SK-N-SH (cell line): ENCODE data around the gene DDC. TPM values are rescaled to one million over a fixed set of nuclear protein-coding genes. Genes with fewer than 3 reads are reported as not detected.

ENCODE experiments used
- CTCF ChIA-PET: fragments of 300-600, 350-600 bp; formaldehyde crosslinking; extraction: SDS; loops from one replicate; lab custom pipeline; 2021; lab: Yijun Ruan, JAX
- POLR2A ChIA-PET: fragments of 350-600 bp; sonication (Branson Sonifier 250); formaldehyde crosslinking; extraction: SDS; loops from one replicate; lab custom pipeline; 2020; ENCODE audit warnings: antibody characterized with exemption, inconsistent platforms; lab: Yijun Ruan, JAX
- DNase-seq: peaks from one replicate; pipeline ENCODE4 v3.0.0; 2012
- H2AFZ ChIP-seq: fragments of 200-600 bp; sonication (generic); 2 replicates; pipeline ENCODE4 v1.8.1; 2016; ENCODE audit warnings: antibody characterized with exemption, mild to moderate bottlenecking, low read depth
- H3F3A ChIP-seq: fragments of 200-600 bp; sonication (generic); replicated peaks from 2 replicates; pipeline ENCODE3; 2016; ENCODE audit warnings: antibody characterized with exemption, mild to moderate bottlenecking; ENCODE audit not compliant: insufficient read depth
- H3K27ac ChIP-seq, 2 experiments: fragments of 200-500 bp in 1 of 2; fragments of 200-600 bp in 1 of 2; sonication (Bioruptor generic) in 1 of 2; sonication (generic), shearing (Covaris generic) in 1 of 2; 2 replicates each; pipeline versions ENCODE4 v1.5.1 to v1.6.1; 2014 to 2016; ENCODE audit warnings: low read depth in 2 of 2, inconsistent platforms in 1 of 2, low read length in 1 of 2, mild to moderate bottlenecking in 1 of 2, mixed read lengths in 1 of 2
- H3K27me3 ChIP-seq: fragments of 200-600 bp; sonication (generic), shearing (Covaris generic); 2 replicates; pipeline ENCODE4 v1.6.1; 2016; ENCODE audit warnings: mixed run types; ENCODE audit not compliant: insufficient read depth
- H3K36me3 ChIP-seq, 2 experiments: fragments of 200-500 bp in 1 of 2; fragments of 200-600 bp in 1 of 2; sonication (Bioruptor generic) in 1 of 2; sonication (generic) in 1 of 2; replicated peaks in 1 of 2; 2 replicates each; pipeline versions ENCODE3 to v1.5.1; 2014 to 2016; ENCODE audit warnings: low read length in 1 of 2, mild to moderate bottlenecking in 1 of 2; ENCODE audit not compliant: insufficient read depth in 2 of 2, control insufficient read depth in 1 of 2
- H3K4me1 ChIP-seq, 2 experiments: fragments of 200-500 bp in 1 of 2; fragments of 200-600 bp in 1 of 2; sonication (Bioruptor generic) in 1 of 2; sonication (generic), shearing (Covaris generic) in 1 of 2; 2 replicates each; pipeline versions ENCODE4 v1.5.1 to v1.6.1; 2014 to 2016; ENCODE audit warnings: low read depth in 1 of 2, low read length in 1 of 2, mixed run types in 1 of 2; ENCODE audit not compliant: insufficient read depth in 2 of 2, control insufficient read depth in 1 of 2
- H3K4me2 ChIP-seq: fragments of 200-600 bp; sonication (generic), shearing (Covaris generic); 2 replicates; pipeline ENCODE4 v1.6.1; 2017; ENCODE audit warnings: mixed run types
- H3K4me3 ChIP-seq, 2 experiments: fragments of 200-500 bp in 1 of 2; fragments of 200-600 bp in 1 of 2; sonication (Bioruptor generic) in 1 of 2; sonication (generic), shearing (Covaris generic) in 1 of 2; 2 replicates each; pipeline versions ENCODE4 v1.5.1 to v1.8.1; 2014 to 2016; ENCODE audit warnings: low read depth in 2 of 2, inconsistent platforms in 1 of 2, low read length in 1 of 2, mild to moderate bottlenecking in 1 of 2, mixed read lengths in 1 of 2, moderate library complexity in 1 of 2
- H3K79me2 ChIP-seq: fragments of 200-600 bp; sonication (generic); 2 replicates; pipeline ENCODE4 v1.8.1; 2017; ENCODE audit warnings: mild to moderate bottlenecking; ENCODE audit not compliant: insufficient read depth
- H3K9ac ChIP-seq: fragments of 200-600 bp; sonication (generic); 2 replicates; pipeline ENCODE4 v1.6.1; 2017; ENCODE audit warnings: mixed run types
- H3K9me2 ChIP-seq: fragments of 200-600 bp; sonication (generic); 2 replicates; pipeline ENCODE4 v1.6.1; 2017; ENCODE audit warnings: mixed run types
- H3K9me3 ChIP-seq: fragments of 200-600 bp; sonication (generic); 2 replicates; pipeline ENCODE4 v1.6.1; 2017; ENCODE audit warnings: mixed run types, mild to moderate bottlenecking, moderate library complexity
- H4K20me1 ChIP-seq: fragments of 200-600 bp; sonication (generic); 2 replicates; pipeline ENCODE4 v1.6.1; 2017; ENCODE audit warnings: mild to moderate bottlenecking, mixed run types; ENCODE audit not compliant: insufficient read depth
- CHD2 ChIP-seq: fragments of 150-350 bp; IDR thresholded peaks from 2 replicates; pipeline ENCODE4 v1.6.1; 2018; ENCODE audit warnings: low read length; ENCODE audit not compliant: partially characterized antibody
- CTCF ChIP-seq: fragments of 200-600 bp; sonication (generic); IDR thresholded peaks from 2 replicates; pipeline ENCODE4 v1.6.1; 2017; ENCODE audit warnings: antibody characterized with exemption, mild to moderate bottlenecking, moderate library complexity
- ELF1 ChIP-seq: IDR thresholded peaks from 2 replicates; pipeline ENCODE4 v1.4.0; 2012
- EZH2phosphoT487 ChIP-seq: fragments of 200-600 bp; sonication (generic); IDR thresholded peaks from 2 replicates; pipeline ENCODE4 v1.6.1; 2017; ENCODE audit warnings: low read depth, mixed run types, mild to moderate bottlenecking, antibody characterized with exemption, moderate library complexity, borderline replicate concordance
- FOSL2 ChIP-seq: IDR thresholded peaks from 2 replicates; pipeline ENCODE4 v1.4.0; 2012; ENCODE audit warnings: low read depth, mild to moderate bottlenecking, moderate library complexity, borderline replicate concordance
- FOXJ3 ChIP-seq: sonication (generic); formaldehyde crosslinking; IDR thresholded peaks from 2 replicates; pipeline ENCODE4 v1.5.1; 2020; ENCODE audit warnings: mild to moderate bottlenecking, missing genetic modification reagents
- FOXM1 ChIP-seq: IDR thresholded peaks from 2 replicates; pipeline ENCODE4 v1.4.0; 2012; ENCODE audit warnings: low read depth, mild to moderate bottlenecking
- GABPA ChIP-seq: IDR thresholded peaks from 2 replicates; pipeline ENCODE4 v1.4.0; 2012; ENCODE audit warnings: low read depth, mild to moderate bottlenecking
- GATA2 ChIP-seq: sonication (generic); formaldehyde crosslinking; IDR thresholded peaks from 2 replicates; pipeline ENCODE4 v1.5.0; 2020; ENCODE audit warnings: mild to moderate bottlenecking, missing genetic modification reagents
- MAX ChIP-seq: IDR thresholded peaks from 2 replicates; pipeline ENCODE4 v1.4.0; 2012; ENCODE audit warnings: low read depth
- MEF2A ChIP-seq: IDR thresholded peaks from 2 replicates; pipeline ENCODE4 v1.4.0; 2012; ENCODE audit warnings: low read depth, borderline replicate concordance
- NRF1 ChIP-seq: IDR thresholded peaks from 2 replicates; pipeline ENCODE4 v1.6.1; 2012; ENCODE audit warnings: low read depth, mild to moderate bottlenecking, low read length
- POLR2AphosphoS5 ChIP-seq: IDR thresholded peaks from 2 replicates; pipeline ENCODE4 v1.6.1; 2012; ENCODE audit warnings: low read depth, low read length
- RAD21 ChIP-seq: IDR thresholded peaks from 2 replicates; pipeline ENCODE4 v1.6.1; 2012; ENCODE audit warnings: mild to moderate bottlenecking, low read length
- REST ChIP-seq: IDR thresholded peaks from 2 replicates; pipeline ENCODE4 v1.6.1; 2012; ENCODE audit warnings: mild to moderate bottlenecking, low read depth, low read length, moderate library complexity
- RXRA ChIP-seq: IDR thresholded peaks from 2 replicates; pipeline ENCODE4 v1.4.0; 2012; ENCODE audit warnings: low read depth, mild to moderate bottlenecking, borderline replicate concordance
- TAF1 ChIP-seq: IDR thresholded peaks from 2 replicates; pipeline ENCODE4 v1.6.1; 2012; ENCODE audit warnings: low read depth, mild to moderate bottlenecking, low read length, moderate library complexity, borderline replicate concordance
- TEAD4 ChIP-seq: IDR thresholded peaks from 2 replicates; pipeline ENCODE4 v1.4.0; 2012; ENCODE audit warnings: mild to moderate bottlenecking, borderline replicate concordance; ENCODE audit not compliant: insufficient read depth
- USF2 ChIP-seq: fragments of 150-350 bp; IDR thresholded peaks from 2 replicates; pipeline ENCODE4 v1.6.1; 2017; ENCODE audit warnings: antibody characterized with exemption, low read length, low read depth, borderline replicate concordance
- YY1 ChIP-seq: IDR thresholded peaks from 2 replicates; pipeline ENCODE4 v1.4.0; 2012; ENCODE audit warnings: low read depth, mild to moderate bottlenecking
- WGBS: methylation state at CpG from one replicate; pipeline ENCODE4 v1.1.6; 2017; ENCODE audit warnings: low lambda C conversion rate; 5-methylcytosine and 5-hydroxymethylcytosine counted together
- polyA plus RNA-seq, 3 experiments: library from polyadenylated mRNA; depleted of rRNA; stranded (reverse); fragments of >200 nt; gene quantifications; 2 replicates each; pipeline ENCODE4 v1.2.3, GENCODE V29; 2012

DDC gene
- polyA plus RNA-seq, 1 of the 3 experiments (the other 2 are of a cell fraction), result 1.8 TPM

GRCh38 chr7:50475340-50475739 lies 89.9 kb downstream of the DDC start:
- CTCF ChIA-PET, result interaction anchor here (0.8 to 1.6 kb wide), 8 partner anchors 8 to 269 kb away, joined by 3 to 7 read pairs (median 4); no protein-coding TSS in a partner anchor
- H3K4me3 ChIP-seq, result no peak overlapping the region
- H2AFZ ChIP-seq, result no peak overlapping the region

GRCh38 chr7:50474382-50475160 lies 90.6 kb downstream of the DDC start:
- peaks cover 0 to 65% of the 10 kb centered on the region in 2 experiments; a peak in 1 of 4 replicates for H3K4me1 ChIP-seq
- no peaks in the 10 kb centered on the region for H3K79me2 ChIP-seq
- no peak for DNase-seq
- no peaks in the 10 kb centered on the region for H3K9me3 ChIP-seq
- no peaks in the 10 kb centered on the region for H3K36me3 ChIP-seq
- POLR2A ChIA-PET, result interaction anchor here (1.1 to 2.5 kb wide), 4 partner anchors 23 to 88 kb away, joined by 3 to 11 read pairs (median 5); no protein-coding TSS in a partner anchor
- CTCF ChIA-PET, result interaction anchor here (0.8 to 1.6 kb wide), 10 partner anchors 13 to 269 kb away, joined by 3 to 7 read pairs (median 3); no protein-coding TSS in a partner anchor
- no peak overlapping the region for H3K9ac ChIP-seq
- no peaks in the 10 kb centered on the region for H3F3A ChIP-seq
- WGBS, result 32% methylated on average over 8 of the region's 8 CpGs
- peak overlapping the region in 1 of 2 experiments; percentile 76; a peak in 2 of 4 replicates for H3K27ac ChIP-seq
- H3K27me3 ChIP-seq, result peaks cover 19% of the 10 kb centered on the region; the same call in 1 of the 2 replicates
- H3K9me2 ChIP-seq, result no peaks in the 10 kb centered on the region
- no peaks in the 10 kb centered on the region for H4K20me1 ChIP-seq
- no peak overlapping the region for H2AFZ ChIP-seq
- no peak overlapping the region for H3K4me3 ChIP-seq
- no peak overlapping the region for H3K4me2 ChIP-seq
- no peak for TF ChIP-seq RXRA
- no peak for TF ChIP-seq ELF1
- no peak for TF ChIP-seq YY1
- no peak for TF ChIP-seq REST
- no peak for TF ChIP-seq EZH2phosphoT487
- no peak for TF ChIP-seq FOSL2
- no peak for TF ChIP-seq GABPA
- TF ChIP-seq CHD2, result no peak
- no peak for TF ChIP-seq FOXM1
- TF ChIP-seq MAX, result no peak
- TF ChIP-seq NRF1, result no peak
- TF ChIP-seq POLR2AphosphoS5, result no peak
- no peak for TF ChIP-seq TAF1
- TF ChIP-seq CTCF, result no peak

More at GRCh38 chr7:50475340-50475739, 89.9 kb downstream of the DDC start:
- no peak for DNase-seq
- H3K9ac ChIP-seq, result no peak overlapping the region
- H3K9me2 ChIP-seq, result no peaks in the 10 kb centered on the region
- TF ChIP-seq NRF1 (no peak), USF2 (no peak), GABPA (no peak), GATA2 (no peak), FOXJ3 (CRISPR knock-in tag) (no peak), TEAD4 (no peak), MEF2A (no peak), EZH2phosphoT487 (no peak), ELF1 (no peak), RAD21 (no peak)
- TF ChIP-seq, all 33 proteins: peak for 0
- Histone ChIP-seq H3K4me1 (peaks cover 0 to 64% of the 10 kb centered on the region in 2 experiments; a peak in 1 of 4 replicates), H3K9me3 (no peaks in the 10 kb centered on the region), H3K4me2 (no peak overlapping the region), H3K36me3 (no peaks in the 10 kb centered on the region), H3K27ac (peak overlapping the region in 1 of 2 experiments; percentile 76; a peak in 2 of 4 replicates), H3K27me3 (peaks cover 22% of the 10 kb centered on the region; the same call in 1 of the 2 replicates), H3F3A (no peaks in the 10 kb centered on the region), H3K79me2 (no peaks in the 10 kb centered on the region), H4K20me1 (no peaks in the 10 kb centered on the region)
- WGBS, result 62% methylated on average over 4 of the region's 4 CpGs
- POLR2A ChIA-PET, result interaction anchor here (1.1 to 2.5 kb wide), 4 partner anchors 22 to 87 kb away, joined by 3 to 11 read pairs (median 5); no protein-coding TSS in a partner anchor
